ENCODE measurements around the gene PRTN3.

PRTN3 gene

DNA sequence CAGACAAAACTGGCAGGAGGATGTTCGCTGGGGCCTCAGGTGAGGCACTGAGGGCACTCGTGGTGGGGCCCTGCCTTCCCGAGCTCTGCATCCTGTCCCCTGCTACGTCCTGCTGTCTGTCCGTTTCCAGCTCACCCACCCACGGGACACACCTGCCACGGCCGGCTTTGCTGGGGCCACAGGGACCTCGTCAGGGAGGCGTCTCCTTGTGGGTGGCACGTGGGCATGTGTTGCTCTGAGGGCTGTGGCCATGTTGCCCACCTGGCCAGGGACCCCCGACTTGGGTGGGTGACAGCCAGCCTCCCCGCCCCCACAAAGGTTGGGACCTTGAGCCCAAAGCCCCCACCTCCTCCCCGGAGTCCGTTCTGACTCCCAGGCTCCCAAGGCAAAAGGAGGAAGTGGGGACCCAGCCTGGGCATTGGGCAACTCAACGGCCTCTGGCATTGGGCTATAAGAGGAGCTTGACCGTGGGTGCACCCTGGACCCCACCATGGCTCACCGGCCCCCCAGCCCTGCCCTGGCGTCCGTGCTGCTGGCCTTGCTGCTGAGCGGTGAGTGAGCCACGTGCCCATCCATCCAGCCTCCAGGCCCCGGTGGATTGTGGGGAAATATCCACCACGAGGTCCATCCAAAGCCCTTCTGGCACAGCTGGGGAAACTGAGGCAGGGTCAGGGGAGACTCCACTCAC, at the start of gene PRTN3:
Gene PRTN3 (plus strand): TSS at position 481 of the 688 bp plus-strand sequence. CDS start 10 bp downstream, at position 491.
- DNase-seq: peak; percentile 82

GRCh38 chr19:791007-791566, 49.7 kb upstream of the PRTN3 start:
- no peak for DNase-seq

- DNase-seq: peak; percentile 21
Measured at GRCh38 chr19:791567-792305, 49.1 kb upstream of the PRTN3 start.

DNA sequence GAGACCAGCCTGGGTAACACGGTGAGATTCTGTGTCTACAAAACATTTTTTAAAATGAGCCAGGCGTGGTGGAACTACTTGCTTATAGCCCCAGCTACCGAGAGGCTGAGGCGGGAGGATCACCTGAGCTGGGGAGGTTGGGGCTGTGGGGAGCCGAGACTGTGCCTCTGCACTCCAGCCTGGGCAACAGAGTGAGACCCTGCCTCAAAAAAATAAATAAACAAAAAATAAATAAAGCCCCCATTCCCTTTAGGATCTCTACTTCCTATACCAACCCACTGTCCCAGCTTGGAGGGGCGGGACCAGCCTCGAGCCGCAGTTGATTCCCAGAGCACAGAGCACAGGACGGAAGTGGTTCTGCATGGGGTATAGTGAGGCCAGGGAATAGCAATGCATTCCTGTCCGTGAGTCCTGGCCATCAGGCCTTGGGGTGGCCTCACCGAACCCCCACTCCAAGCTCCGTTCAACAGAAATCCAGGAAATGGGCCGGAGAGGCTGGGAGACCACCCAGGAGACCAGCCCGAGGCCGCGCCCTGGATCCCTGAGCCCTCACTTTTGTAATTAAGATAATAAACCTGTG, 48.4 kb upstream of the PRTN3 start:
- DNase-seq: no peak

GRCh38 chr19:793806-794205, 47.0 kb upstream of the PRTN3 start:
- DNase-seq: no peak

GRCh38 chr19:795073-795611, 45.7 kb upstream of the PRTN3 start:
- no peak for DNase-seq

GRCh38 chr19:795691-796581, 44.9 kb upstream of the PRTN3 start:
- DNase-seq: no peak

DNA sequence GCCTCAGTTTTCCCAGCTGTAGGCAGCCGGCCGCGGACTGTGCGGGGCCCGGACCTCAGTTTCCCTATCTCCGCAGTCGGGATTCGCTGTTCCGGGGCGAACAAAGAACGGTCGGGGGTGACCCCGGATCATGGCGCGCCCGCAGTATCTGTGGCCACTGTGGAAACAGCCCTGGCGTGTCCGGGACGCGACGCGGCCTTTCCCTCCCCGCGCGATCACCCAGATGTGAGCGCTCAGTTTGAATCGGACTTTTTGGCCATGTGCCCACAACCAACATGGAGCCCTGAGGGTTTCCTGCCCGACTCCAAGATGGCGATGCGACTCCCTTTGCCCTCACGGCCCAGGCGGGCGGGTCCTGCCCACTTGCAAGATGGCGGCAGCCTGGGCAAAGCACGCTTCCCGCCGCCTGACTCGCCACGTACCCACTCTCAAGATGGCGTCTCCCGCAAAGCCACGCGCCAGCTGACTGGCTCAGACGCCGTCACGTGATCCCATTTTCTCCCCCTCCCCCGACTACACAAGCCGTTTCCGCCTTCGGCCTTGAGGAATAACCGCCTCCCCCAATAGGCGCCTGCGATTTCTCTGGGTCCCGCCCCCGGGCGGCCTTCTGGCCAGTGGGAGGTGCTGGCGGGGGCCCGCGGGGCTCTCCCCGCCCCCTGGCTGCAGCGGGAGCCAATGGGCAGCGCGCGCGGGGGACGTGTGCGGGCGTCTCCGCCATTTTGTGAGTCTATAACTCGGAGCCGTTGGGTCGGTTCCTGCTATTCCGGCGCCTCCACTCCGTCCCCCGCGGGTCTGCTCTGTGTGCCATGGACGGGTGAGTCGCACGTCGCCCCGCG, 43.9 kb upstream of the PRTN3 start, which contains the start of gene PTBP1:
Gene PTBP1 (plus strand): TSS at position 761 of the 836 bp plus-strand sequence. CDS start 46 bp downstream, at position 807.
- peak; percentile 99 for DNase-seq

DNA sequence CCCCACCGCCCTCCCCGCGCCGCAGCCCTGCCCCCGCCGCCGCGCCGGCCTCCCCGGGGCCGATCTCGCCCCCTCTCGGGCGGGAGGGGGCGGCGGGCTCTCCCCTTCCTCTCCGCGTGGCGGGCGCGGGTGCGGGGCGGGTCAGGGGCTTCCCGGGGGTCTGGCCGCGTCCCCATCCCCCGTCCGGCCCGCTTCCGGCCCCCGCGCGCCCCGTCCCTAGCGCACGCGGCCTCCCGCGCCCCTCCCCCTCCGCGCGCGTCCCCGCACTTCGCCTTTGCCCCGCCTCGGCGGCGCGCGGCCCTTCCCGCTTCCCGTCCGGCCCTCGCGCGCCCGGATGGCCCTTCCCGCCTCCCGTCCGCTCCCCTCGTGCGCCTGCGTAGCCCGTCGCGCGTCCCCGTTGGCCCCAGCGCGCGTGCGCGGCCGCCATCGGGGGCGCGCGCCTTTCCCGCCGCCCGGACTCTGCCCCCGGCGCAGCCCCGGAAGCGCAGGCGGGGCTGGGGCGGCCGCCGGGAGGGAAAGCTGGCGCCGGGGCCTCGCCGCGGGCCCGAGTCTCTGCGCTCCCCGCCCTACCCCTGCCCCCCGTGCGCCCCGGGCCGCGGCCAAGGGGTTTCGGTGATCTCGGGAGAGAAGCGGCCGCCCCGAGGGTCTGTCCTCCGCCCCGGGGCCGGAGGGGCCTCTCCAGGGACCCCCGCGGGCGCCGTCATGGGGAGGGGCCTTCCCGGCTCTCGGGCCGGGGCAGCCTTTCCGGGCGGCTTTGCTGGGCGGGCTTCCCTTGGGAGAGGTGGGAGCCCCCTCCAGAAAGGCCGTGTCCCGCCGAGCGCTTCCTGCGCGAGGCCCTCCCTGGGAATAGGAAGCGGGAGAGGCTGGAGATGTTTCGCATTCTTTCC, 43.0 kb upstream of the PRTN3 start:
- peak; percentile 49 for DNase-seq

- DNase-seq: no peak
Measured at GRCh38 chr19:798415-799075, 42.3 kb upstream of the PRTN3 start.

GRCh38 chr19:799076-799881, 41.5 kb upstream of the PRTN3 start:
- no peak for DNase-seq

- no peak for DNase-seq
Measured at GRCh38 chr19:800360-801029, 40.3 kb upstream of the PRTN3 start.

DNA sequence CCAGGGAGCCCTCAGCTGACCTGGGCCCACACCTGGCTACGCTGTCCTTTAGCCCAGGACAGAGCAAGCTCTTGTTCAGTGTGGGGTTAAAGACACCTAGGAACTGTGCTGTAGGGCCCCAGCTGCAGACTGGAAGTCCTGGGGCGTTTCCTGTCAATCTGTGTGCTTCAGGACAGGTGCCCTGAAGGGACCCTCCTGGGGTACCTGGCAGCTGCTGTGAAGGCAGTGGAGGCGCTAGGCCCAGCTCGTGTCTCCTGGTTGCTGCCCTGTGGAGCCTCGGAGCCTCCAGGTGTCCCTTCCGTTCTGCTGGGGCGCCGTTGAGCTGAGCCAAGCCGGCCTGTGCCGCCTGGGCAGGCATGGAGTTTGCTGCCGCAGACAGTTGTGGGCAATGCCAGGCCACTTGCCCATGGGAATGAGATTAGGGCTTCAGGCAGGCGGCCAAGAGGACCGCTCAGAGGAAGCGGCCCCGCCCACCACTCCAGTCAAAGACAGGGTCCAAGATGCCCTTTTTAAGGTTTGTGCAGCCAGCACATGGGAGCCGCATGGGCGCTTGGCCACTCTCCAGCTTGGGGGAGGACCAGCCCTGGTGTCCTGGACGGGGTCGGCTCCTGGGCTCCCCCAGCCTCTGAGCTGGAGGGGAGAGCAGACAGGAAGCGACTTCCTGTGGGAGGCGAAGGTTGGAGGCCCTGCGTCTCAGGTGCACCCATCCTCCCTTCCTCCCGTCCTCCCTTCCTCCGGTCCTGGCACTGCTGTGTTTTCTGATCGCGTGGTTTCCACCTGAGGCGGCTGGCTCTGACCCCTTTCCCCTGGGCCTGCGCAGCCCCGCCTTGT, 39.6 kb upstream of the PRTN3 start:
- peak; percentile 31 for DNase-seq

DNA sequence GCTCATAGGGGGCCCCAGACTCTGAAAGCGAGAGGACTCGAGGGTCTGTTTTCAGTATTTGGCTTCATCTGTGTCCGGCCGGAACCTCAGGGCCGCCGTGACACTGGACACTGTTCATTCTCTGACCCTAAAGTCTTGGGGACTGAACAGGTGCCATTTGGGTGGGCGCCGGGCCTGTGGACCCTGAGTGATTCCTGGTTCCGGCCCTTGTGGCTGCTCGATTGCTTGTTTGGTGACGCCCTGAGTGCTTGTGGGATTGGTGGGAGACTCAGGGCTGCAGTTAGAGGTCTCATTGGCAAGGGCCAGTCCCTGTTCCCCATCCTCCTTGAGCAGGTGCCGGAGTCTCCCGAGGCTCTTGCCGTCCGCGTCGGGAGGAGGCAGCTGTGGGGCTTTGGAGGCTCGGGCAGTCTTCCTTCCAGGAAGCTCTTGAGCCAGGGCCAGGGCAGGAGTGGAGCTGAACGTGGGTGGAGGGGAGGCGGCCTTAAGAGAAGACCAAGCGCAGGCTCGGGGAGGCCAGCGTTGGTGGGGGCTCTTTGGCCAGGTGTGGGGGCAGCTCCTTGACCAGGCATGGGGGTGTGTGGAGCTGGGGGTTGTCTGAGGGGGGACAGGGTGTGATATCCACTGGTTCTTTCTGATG, 38.8 kb upstream of the PRTN3 start:
- DNase-seq: no peak

DNA sequence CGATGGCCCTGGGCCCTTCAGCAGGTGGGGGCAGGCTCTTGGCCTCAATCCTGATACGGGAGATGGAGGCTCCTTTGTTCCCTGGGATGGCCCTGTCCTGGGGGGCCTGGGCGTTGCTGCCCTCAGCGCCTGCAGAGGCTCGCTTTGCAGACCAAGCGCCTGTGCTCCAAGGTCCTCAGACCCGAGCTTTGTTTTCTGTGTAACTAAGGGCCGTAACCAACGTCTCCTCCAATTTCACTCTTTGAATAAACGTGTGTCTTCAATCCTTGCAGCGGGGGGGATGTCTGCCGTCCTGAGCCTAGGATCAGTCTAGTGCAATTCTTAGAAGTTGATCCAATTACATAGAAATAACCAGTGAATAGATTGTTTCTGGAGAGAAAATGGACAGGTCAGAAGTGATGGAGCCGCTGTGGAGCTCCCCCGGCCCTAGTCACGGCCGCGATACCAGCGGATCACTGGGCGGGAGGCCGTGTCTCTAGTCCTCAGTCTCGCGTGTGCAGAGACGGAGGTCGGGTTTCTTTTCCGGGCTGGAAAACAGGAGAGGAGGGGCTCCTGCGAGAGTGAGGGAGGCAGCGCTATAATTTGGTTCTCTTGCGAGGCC, 38.2 kb upstream of the PRTN3 start:
- DNase-seq: no peak

DNA sequence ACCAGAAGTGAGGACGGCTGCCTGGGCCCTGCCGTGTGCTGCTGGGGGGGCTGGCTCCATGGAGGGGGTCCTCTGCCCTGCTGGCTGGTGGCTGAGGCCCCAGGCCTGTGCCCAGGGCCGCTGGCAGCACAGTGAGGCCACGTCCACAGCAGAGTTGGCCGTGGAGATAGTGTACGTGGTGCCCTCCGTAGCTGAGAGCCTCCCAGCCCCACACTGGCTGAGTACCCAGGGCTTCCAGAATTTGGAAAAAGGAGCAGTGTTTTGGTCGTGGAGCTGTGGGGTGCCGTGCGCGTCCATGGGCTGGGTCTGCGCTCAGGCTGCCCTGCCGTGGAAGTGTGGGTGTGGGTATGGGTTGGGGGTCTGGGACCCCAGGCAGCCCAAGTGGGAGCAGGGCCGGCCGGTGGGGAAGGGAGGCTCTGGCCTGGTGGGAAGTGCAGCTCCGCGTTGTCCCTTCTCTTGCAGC, 37.7 kb upstream of the PRTN3 start:
- no peak for DNase-seq
